Anterior cingulate cortex (tissue), 58 donors: ENCODE measurements around the gene ZNF827.

ENCODE experiments used
- DNase-seq, 58 donors: peaks; one replicate each; lab custom pipeline; 2025; lab: John Stamatoyannopoulos, UW

Gene ZNF827

DNA sequence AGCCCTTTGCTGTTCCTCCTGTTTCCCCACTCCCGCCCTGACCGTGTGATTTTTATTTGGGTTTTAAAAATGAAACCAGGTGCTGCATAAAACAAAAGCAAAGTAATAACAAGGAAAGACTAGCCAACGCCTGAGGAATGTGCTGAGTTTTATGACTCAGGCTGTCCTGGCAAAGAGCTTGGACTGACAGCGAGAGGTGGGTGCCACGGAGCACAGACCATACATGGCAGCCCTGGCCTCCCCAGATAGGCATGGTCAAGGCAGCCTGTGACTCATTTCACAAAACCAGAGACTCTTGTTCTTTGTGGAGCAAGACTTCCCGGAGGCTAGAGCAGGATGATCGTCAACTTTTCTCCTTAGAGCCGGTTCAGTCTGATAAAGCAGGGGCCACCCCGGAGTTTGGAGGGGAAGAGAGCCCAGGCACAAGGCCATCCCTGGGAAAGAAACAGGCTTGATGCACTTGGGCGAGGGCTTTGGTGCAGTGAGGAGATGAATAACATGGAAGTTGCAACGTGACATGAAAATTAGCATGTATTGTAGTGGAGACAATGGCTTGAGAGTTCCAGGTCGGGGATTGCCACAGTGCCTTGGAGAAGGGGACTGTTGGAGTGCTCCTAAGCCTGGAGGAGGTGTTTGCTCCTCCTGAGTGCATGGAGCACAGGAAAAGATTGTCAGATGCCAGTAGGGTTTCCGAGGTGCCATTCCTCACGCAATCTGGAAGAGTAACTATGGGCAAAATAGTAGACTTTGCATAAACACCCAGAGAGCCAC, 203.9 kb downstream of the ZNF827 start:
- DNase-seq, result peak in 6 of 58 donors; percentile 15 to 65 (median 33)

- DNase-seq, result no peak
Observed at GRCh38 chr4:145734031-145734430, 204.6 kb downstream of the ZNF827 start.

- DNase-seq, result peak; percentile 9 to 95 (median 88)
Observed at GRCh38 chr4:145732895-145733880, 205.4 kb downstream of the ZNF827 start.

DNA sequence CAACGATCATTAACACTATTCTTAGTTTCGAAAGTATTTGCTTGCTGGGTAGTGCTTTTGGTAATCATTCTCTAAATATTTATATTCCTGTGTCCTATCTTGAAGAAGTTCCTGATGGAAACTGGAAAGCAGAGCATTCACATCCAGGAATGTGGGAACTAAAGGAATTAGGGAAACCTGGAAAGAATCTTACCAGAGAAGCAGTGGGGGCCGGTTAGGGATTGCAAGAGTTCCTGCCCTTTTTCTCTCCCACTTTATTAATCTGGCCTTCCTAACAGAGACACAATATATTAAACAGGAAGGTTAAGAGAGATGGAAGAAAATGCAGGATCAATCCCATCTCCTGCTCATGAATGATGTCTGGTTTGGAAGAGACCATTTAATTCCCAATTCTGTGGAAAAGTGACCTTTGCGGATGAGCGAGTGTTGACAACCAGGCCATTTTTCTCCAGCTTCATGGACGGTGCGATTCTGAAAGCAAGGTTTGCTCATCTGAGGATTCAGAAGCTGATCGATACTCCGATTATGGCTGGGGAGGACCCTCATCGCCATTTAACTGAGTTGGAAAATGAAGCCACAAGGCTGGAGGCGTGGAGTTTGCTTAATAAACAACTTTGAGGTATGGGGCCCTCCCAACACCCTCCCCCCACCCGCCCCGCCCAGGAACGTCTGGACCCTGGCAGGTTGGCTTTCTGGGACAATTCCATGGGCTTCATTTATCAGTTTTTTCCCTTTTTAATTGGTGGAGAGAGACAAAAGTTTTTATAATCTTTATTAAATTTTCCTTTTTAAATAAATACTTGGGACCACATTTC, 206.4 kb downstream of the ZNF827 start:
- DNase-seq, result no peak

GRCh38 chr4:145731028-145731427, 207.6 kb downstream of the ZNF827 start:
- DNase-seq, result no peak

DNA sequence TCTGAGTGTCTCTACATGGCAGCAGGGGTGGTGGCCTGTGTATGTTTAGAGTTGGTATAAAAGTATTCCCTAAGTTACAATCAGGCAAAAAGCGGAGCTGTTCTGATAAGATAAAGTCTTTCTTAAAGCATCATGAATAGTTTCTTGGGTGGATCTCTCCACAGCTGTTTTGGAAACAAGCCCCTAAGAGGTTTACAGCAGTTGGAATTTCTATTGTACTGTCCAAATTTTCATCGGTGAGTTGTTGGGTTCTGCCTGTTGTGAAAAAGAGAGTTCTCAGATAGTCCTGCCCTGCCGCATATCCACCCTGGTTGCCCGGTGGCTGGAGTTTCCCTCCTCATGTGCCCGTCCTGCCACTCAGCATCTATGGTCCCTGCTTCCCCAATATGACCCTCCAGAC, 208.6 kb downstream of the ZNF827 start:
- no peak for DNase-seq

GRCh38 chr4:145723336-145723735, 215.3 kb downstream of the ZNF827 start:
- DNase-seq, result no peak

GRCh38 chr4:145722561-145722960, 216.1 kb downstream of the ZNF827 start:
- no peak for DNase-seq

DNA sequence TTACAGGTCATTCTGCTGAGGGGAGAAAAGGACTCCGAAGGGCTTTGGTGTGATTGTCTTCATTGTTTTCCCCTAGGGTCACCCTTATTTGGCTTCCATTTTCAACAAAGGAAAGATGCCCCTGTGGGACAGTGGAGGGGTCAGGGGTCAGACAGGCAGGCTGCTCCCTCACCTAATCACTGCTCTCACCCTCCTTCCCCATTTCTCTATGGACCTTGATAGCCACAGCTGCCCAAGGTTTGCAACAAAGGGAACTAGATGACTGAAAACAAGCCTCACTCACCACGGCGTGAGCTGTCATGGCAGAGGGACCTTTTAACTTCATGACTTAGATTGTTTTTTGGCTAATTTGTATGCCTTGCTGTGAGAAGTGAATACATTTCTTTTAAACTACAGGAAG, 218.0 kb downstream of the ZNF827 start:
- no peak for DNase-seq

DNA sequence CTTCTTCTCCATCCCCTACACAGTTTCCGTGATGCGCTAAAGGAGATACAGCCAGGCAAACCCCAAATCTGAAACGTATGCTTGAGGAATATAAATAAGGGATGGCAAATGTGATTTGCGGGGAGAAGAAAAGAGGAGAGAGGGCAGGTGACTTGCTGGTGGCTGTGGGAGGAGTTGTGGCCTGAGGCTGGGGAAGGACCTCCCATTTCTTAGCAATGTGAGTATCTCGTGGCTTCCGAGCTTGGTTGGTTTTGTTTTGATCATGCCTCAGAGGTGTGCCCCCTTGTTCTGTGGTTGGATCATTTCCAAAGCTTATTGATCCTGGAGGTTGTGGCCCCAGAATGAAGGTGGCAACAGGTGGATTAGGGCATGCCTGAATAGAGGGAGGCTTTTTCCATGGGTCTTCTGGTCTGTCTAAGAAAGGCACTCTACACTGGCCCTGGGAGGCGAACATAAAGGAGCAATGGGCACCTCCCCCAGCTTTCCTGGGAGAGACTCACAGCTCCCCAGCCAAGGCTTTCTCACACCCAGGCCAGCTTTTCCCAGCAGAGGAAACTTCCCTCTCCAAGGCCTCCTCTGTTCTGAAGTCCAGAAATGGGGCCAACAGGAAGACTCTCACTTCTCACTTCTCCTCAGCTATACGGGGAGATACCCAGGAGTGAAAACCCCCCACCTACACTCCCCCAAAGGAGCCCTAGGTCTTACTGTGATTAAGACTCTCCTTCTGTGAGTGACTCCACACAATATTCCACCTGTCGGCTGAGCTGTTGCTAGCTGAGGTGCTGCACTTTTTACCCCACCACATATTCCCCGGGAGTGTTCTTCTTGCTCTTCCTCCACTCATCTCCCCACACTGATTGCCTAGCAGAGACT, 218.6 kb downstream of the ZNF827 start:
- peak in 2 of 58 donors; percentile 35 to 39 for DNase-seq

GRCh38 chr4:145716661-145717200, 221.9 kb downstream of the ZNF827 start:
- DNase-seq, result no peak

GRCh38 chr4:145716200-145716599, 222.4 kb downstream of the ZNF827 start:
- DNase-seq, result no peak

- no peak for DNase-seq
Observed at GRCh38 chr4:145709843-145710242, 228.8 kb downstream of the ZNF827 start.

DNA sequence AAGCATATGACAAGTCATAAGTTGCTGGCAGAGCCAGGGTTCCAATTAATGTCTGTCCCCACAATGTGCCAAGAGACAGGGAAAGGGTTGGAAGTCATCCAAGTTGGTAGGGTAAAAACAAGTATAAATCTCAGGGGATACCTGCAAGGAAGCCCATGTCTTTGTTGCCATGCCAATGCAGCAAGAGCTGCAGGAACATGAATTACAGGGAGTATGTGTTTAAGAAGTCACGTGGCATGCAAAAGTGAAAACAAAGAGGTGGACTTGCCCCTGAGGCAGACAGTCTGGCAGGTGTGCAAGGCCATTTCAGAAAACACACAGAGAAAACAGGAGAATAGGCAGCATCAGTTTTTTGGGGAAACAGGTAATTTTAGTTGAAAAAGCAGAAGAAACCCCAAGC, 229.3 kb downstream of the ZNF827 start:
- DNase-seq, result no peak
